ENCODE measurements around the gene ARL3.

- TF ChIP-seq SP1 (IDR thresholded peaks at IDR 0.05; ENCODE audit: low read depth) = no peak
- TF ChIP-seq JUND (IDR thresholded peaks at IDR 0.05) = no peak
- TF ChIP-seq POLR2A (IDR thresholded peaks at IDR 0.05; ENCODE audit: borderline replicate concordance, extremely low read depth, insufficient read depth, insufficient read length) = no peak
- no peak for TF ChIP-seq CTCF (IDR thresholded peaks at IDR 0.05 in 2 of 3, conservative IDR thresholded peaks at IDR 0.05 in 1 of 3; ENCODE audit: borderline replicate concordance in 1 of 3, insufficient read depth in 1 of 3, low read depth in 2 of 3, low read length in 2 of 3)
- TF ChIP-seq, protein P1, sequence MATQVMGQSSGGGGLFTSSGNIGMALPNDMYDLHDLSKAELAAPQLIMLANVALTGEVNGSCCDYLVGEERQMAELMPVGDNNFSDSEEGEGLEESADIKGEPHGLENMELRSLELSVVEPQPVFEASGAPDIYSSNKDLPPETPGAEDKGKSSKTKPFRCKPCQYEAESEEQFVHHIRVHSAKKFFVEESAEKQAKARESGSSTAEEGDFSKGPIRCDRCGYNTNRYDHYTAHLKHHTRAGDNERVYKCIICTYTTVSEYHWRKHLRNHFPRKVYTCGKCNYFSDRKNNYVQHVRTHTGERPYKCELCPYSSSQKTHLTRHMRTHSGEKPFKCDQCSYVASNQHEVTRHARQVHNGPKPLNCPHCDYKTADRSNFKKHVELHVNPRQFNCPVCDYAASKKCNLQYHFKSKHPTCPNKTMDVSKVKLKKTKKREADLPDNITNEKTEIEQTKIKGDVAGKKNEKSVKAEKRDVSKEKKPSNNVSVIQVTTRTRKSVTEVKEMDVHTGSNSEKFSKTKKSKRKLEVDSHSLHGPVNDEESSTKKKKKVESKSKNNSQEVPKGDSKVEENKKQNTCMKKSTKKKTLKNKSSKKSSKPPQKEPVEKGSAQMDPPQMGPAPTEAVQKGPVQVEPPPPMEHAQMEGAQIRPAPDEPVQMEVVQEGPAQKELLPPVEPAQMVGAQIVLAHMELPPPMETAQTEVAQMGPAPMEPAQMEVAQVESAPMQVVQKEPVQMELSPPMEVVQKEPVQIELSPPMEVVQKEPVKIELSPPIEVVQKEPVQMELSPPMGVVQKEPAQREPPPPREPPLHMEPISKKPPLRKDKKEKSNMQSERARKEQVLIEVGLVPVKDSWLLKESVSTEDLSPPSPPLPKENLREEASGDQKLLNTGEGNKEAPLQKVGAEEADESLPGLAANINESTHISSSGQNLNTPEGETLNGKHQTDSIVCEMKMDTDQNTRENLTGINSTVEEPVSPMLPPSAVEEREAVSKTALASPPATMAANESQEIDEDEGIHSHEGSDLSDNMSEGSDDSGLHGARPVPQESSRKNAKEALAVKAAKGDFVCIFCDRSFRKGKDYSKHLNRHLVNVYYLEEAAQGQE (IDR thresholded peaks at IDR 0.05; ENCODE audit: low read depth) = no peak
- no peak for TF ChIP-seq SIN3A (IDR thresholded peaks at IDR 0.05; ENCODE audit: low read depth)
- TF ChIP-seq EZH2phosphoT487 (IDR thresholded peaks at IDR 0.05; ENCODE audit: borderline replicate concordance) = no peak
- no peak for TF ChIP-seq FOSL1 (IDR thresholded peaks at IDR 0.05; ENCODE audit: low read depth)
Measured at GRCh38 chr10:102763037-102763607, 48.9 kb upstream of the ARL3 start.

Measured in HCT116 (cell line).